HepG2 (cell line): ENCODE measurements around the gene TOPBP1. TPM values are rescaled to one million over a fixed set of nuclear protein-coding genes. Genes with fewer than 3 reads are reported as not detected.

Source experiments
- EHMT2 ChIP-seq: fragments of 200-600 bp; sonication (generic); IDR thresholded peaks from 2 replicates; pipeline ENCODE4 v1.7.0; 2017; ENCODE audit warnings: antibody characterized with exemption, low read depth, low read length, borderline replicate concordance
- FOXA1 ChIP-seq, 2 experiments: fragments of 450-650 bp in 1 of 2; sonication (generic) in 1 of 2; formaldehyde crosslinking in 1 of 2; IDR thresholded peaks; 2 replicates each; pipeline versions ENCODE4 v1.4.0 to v1.6.1; 2016 to 2020; ENCODE audit warnings: missing genetic modification reagents in 1 of 2
- FOXO1 ChIP-seq: sonication (generic); formaldehyde crosslinking; IDR thresholded peaks from 2 replicates; pipeline ENCODE4 v1.4.0; 2020; ENCODE audit warnings: missing genetic modification reagents
- GTF2F1 ChIP-seq: fragments of 150-350 bp; IDR thresholded peaks from 2 replicates; pipeline ENCODE4 v1.6.1; 2014; ENCODE audit warnings: low read length
- MBD4 ChIP-seq: IDR thresholded peaks from 2 replicates; pipeline ENCODE4 v1.6.1; 2012; ENCODE audit warnings: low read length, inconsistent platforms, borderline replicate concordance
- MZF1 ChIP-seq: sonication (generic); formaldehyde crosslinking; IDR thresholded peaks from 2 replicates; pipeline ENCODE4 v1.8.1; 2023; ENCODE audit warnings: mild to moderate bottlenecking, missing genetic modification reagents, borderline replicate concordance
- PBX3 ChIP-seq: sonication (generic); formaldehyde crosslinking; IDR thresholded peaks from 2 replicates; pipeline ENCODE4 v1.8.1; 2023; ENCODE audit warnings: missing genetic modification reagents, inconsistent platforms, borderline replicate concordance
- SP140L ChIP-seq: sonication (generic); formaldehyde crosslinking; IDR thresholded peaks from 2 replicates; pipeline ENCODE4 v1.4.0; 2020; ENCODE audit warnings: missing genetic modification reagents, borderline replicate concordance
- TSC22D2 ChIP-seq: sonication (generic); formaldehyde crosslinking; IDR thresholded peaks from 2 replicates; pipeline ENCODE4 v1.5.1; 2020; ENCODE audit warnings: missing genetic modification reagents, mild to moderate bottlenecking, borderline replicate concordance
- U2AF2 ChIP-seq: fragments of 200-400 bp; formaldehyde crosslinking; IDR thresholded peaks from 2 replicates; pipeline ENCODE4 v1.6.1; 2017; ENCODE audit warnings: low read depth, mild to moderate bottlenecking, low read length
- ZBTB1 ChIP-seq: sonication (generic); formaldehyde crosslinking; IDR thresholded peaks from 2 replicates; pipeline ENCODE4 v1.4.0; 2020; ENCODE audit warnings: missing genetic modification reagents, borderline replicate concordance
- ZFP1 ChIP-seq: IDR thresholded peaks from 2 replicates; pipeline ENCODE4 v1.6.1; 2016
- ZFP62 ChIP-seq: sonication (generic); formaldehyde crosslinking; IDR thresholded peaks from 2 replicates; pipeline ENCODE4 v1.4.0; 2020; ENCODE audit warnings: missing genetic modification reagents
- ZMYM3 ChIP-seq: sonication (generic); formaldehyde crosslinking; IDR thresholded peaks from 2 replicates; pipeline ENCODE4 v1.5.1; 2020; ENCODE audit warnings: mild to moderate bottlenecking, missing genetic modification reagents
- ZNF10 ChIP-seq: sonication (generic); formaldehyde crosslinking; IDR thresholded peaks from 2 replicates; pipeline ENCODE4 v1.4.0; 2020; ENCODE audit warnings: mild to moderate bottlenecking, low read depth, missing genetic modification reagents, borderline replicate concordance
- ZNF101 ChIP-seq: sonication (generic); formaldehyde crosslinking; IDR thresholded peaks from 2 replicates; pipeline ENCODE4 v1.4.0; 2020; ENCODE audit warnings: mild to moderate bottlenecking, low read depth, missing genetic modification reagents, borderline replicate concordance
- ZNF33A ChIP-seq: sonication (generic); formaldehyde crosslinking; IDR thresholded peaks from 2 replicates; pipeline ENCODE4 v1.5.1; 2020; ENCODE audit warnings: missing genetic modification reagents, mild to moderate bottlenecking, moderate library complexity, borderline replicate concordance
- ZNF383 ChIP-seq: sonication (generic); formaldehyde crosslinking; IDR thresholded peaks from 2 replicates; pipeline ENCODE4 v1.4.0; 2020; ENCODE audit warnings: missing genetic modification reagents, mild to moderate bottlenecking, borderline replicate concordance
- ZNF451 ChIP-seq: sonication (generic); formaldehyde crosslinking; IDR thresholded peaks from 2 replicates; pipeline ENCODE4 v1.5.0; 2020; ENCODE audit warnings: mild to moderate bottlenecking, missing genetic modification reagents
- ZNF770 ChIP-seq: sonication (generic); formaldehyde crosslinking; IDR thresholded peaks from 2 replicates; pipeline ENCODE4 v1.5.0; 2020; ENCODE audit warnings: mild to moderate bottlenecking, missing genetic modification reagents
- polyA plus RNA-seq, 8 experiments: library from polyadenylated mRNA; depleted of rRNA in 3 of 8; stranded (reverse) in 7 of 8; unstranded in 1 of 8; fragments of >200 nt; fragmentation: Illumina TruSeq in 4 of 8; extraction: Trizol in 4 of 8; gene quantifications; 2 replicates each; pipeline versions ENCODE4 v1.2.1 to v1.2.3, GENCODE V29; 2011 to 2016; ENCODE audit warnings: low read depth in 4 of 8, missing spikeins in 1 of 8, mixed read lengths in 1 of 8; ENCODE audit not compliant: insufficient read depth in 1 of 8
- total RNA-seq, 5 experiments: library from RNA; depleted of rRNA; stranded (reverse); fragments of >200 nt; fragmentation: Illumina TruSeq; extraction: Trizol; gene quantifications; 2 replicates each; pipeline ENCODE4 v1.2.3, GENCODE V29; 2016; ENCODE audit warnings: low read depth in 1 of 5
- TF ChIP-seq, protein P1 (sequence below): sonication (generic); formaldehyde crosslinking; IDR thresholded peaks from 2 replicates; pipeline ENCODE4 v1.8.0; 2022; ENCODE audit warnings: mild to moderate bottlenecking, missing genetic modification reagents, moderate library complexity
- TF ChIP-seq, protein P2 (sequence below): fragments of 450-650 bp; IDR thresholded peaks from 2 replicates; pipeline ENCODE4 v1.6.1; 2017
- TF ChIP-seq, protein P3 (sequence below): sonication (generic); formaldehyde crosslinking; IDR thresholded peaks from 2 replicates; pipeline ENCODE4 v1.4.0; 2020; ENCODE audit warnings: missing genetic modification reagents

The TOPBP1 gene
- total and polyA plus RNA-seq, 2 of the 13 experiments (the other 11 are each of a cell fraction or from before 2014, with no cell fraction given), result 24.3 to 42.9 TPM

GRCh38 chr3:133675631-133676335, 14.0 kb upstream of the TOPBP1 start (continued):
- TF ChIP-seq, protein P1, sequence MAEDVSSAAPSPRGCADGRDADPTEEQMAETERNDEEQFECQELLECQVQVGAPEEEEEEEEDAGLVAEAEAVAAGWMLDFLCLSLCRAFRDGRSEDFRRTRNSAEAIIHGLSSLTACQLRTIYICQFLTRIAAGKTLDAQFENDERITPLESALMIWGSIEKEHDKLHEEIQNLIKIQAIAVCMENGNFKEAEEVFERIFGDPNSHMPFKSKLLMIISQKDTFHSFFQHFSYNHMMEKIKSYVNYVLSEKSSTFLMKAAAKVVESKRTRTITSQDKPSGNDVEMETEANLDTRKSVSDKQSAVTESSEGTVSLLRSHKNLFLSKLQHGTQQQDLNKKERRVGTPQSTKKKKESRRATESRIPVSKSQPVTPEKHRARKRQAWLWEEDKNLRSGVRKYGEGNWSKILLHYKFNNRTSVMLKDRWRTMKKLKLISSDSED (CRISPR knock-in tag), result no peak
- TF ChIP-seq SP140L (CRISPR knock-in tag), result no peak
- no peak; the same call in 1 of the 2 replicates for TF ChIP-seq MBD4
- TF ChIP-seq ZBTB1 (CRISPR knock-in tag), result no peak
- TF ChIP-seq ZNF770 (CRISPR knock-in tag), result peak; percentile 67
- TF ChIP-seq, protein P2, sequence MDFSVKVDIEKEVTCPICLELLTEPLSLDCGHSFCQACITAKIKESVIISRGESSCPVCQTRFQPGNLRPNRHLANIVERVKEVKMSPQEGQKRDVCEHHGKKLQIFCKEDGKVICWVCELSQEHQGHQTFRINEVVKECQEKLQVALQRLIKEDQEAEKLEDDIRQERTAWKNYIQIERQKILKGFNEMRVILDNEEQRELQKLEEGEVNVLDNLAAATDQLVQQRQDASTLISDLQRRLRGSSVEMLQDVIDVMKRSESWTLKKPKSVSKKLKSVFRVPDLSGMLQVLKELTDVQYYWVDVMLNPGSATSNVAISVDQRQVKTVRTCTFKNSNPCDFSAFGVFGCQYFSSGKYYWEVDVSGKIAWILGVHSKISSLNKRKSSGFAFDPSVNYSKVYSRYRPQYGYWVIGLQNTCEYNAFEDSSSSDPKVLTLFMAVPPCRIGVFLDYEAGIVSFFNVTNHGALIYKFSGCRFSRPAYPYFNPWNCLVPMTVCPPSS, result no peak
- TF ChIP-seq ZNF451, result no peak
- TF ChIP-seq EHMT2, result no peak
- no peak for TF ChIP-seq ZNF10 (CRISPR knock-in tag)
- no peak for TF ChIP-seq ZNF101 (CRISPR knock-in tag)
- TF ChIP-seq U2AF2, result no peak
- no peak for TF ChIP-seq TSC22D2 (CRISPR knock-in tag)
- TF ChIP-seq, protein P3, sequence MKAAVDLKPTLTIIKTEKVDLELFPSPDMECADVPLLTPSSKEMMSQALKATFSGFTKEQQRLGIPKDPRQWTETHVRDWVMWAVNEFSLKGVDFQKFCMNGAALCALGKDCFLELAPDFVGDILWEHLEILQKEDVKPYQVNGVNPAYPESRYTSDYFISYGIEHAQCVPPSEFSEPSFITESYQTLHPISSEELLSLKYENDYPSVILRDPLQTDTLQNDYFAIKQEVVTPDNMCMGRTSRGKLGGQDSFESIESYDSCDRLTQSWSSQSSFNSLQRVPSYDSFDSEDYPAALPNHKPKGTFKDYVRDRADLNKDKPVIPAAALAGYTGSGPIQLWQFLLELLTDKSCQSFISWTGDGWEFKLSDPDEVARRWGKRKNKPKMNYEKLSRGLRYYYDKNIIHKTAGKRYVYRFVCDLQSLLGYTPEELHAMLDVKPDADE (CRISPR knock-in tag), result no peak
- TF ChIP-seq ZNF33A, result 0 out of 2 replicates have a peak, but pooled peaks have one; percentile 13
- no peak for TF ChIP-seq PBX3 (CRISPR knock-in tag)
- TF ChIP-seq GTF2F1, result no peak
- TF ChIP-seq FOXO1, result peak; percentile 55; the same call in 1 of the 2 replicates
- 0 out of 2 replicates have a peak, but pooled peaks have one; percentile 26 for TF ChIP-seq ZFP1 (CRISPR knock-in tag)
- no peak for TF ChIP-seq FOXA1 (IDR thresholded peaks at IDR 0.05)
- TF ChIP-seq FOXA1 (CRISPR knock-in tag; IDR thresholded peaks at IDR 0.05), result peak; percentile 68
- no peak for TF ChIP-seq ZNF383 (CRISPR knock-in tag)
- no peak for TF ChIP-seq MZF1
- peak; percentile 96 for TF ChIP-seq ZMYM3 (CRISPR knock-in tag)
- TF ChIP-seq ZFP62, result no peak
